ENCODE results near the gene VPS54. TPM values are rescaled to one million over a fixed set of nuclear protein-coding genes. Genes with fewer than 3 reads are reported as not detected.

The VPS54 gene
- total RNA-seq, 1 donor from 2014 or later = 18.7 TPM

- Mint-ChIP-seq H3K4me3 (ENCODE audit: unreplicated experiment) (no peak overlapping the region), H3K36me3 (ENCODE audit: unreplicated experiment) (no peaks in the 10 kb centered on the region), H3K9me3 (ENCODE audit: unreplicated experiment) (no peaks in the 10 kb centered on the region), H3K27ac (ENCODE audit: unreplicated experiment) (no peak overlapping the region), H3K4me1 (ENCODE audit: low read depth, unreplicated experiment) (peaks cover 6% of the 10 kb centered on the region), H3K27me3 (ENCODE audit: unreplicated experiment) (no peaks in the 10 kb centered on the region)
- TF ChIP-seq, protein P1, sequence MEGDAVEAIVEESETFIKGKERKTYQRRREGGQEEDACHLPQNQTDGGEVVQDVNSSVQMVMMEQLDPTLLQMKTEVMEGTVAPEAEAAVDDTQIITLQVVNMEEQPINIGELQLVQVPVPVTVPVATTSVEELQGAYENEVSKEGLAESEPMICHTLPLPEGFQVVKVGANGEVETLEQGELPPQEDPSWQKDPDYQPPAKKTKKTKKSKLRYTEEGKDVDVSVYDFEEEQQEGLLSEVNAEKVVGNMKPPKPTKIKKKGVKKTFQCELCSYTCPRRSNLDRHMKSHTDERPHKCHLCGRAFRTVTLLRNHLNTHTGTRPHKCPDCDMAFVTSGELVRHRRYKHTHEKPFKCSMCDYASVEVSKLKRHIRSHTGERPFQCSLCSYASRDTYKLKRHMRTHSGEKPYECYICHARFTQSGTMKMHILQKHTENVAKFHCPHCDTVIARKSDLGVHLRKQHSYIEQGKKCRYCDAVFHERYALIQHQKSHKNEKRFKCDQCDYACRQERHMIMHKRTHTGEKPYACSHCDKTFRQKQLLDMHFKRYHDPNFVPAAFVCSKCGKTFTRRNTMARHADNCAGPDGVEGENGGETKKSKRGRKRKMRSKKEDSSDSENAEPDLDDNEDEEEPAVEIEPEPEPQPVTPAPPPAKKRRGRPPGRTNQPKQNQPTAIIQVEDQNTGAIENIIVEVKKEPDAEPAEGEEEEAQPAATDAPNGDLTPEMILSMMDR (IDR thresholded peaks at IDR 0.05; ENCODE audit: partially characterized antibody, unreplicated experiment) = no peak
- no peak for DNase-seq
Measured at GRCh38 chr2:63856303-63856603, 163.0 kb downstream of the VPS54 start.

DNA sequence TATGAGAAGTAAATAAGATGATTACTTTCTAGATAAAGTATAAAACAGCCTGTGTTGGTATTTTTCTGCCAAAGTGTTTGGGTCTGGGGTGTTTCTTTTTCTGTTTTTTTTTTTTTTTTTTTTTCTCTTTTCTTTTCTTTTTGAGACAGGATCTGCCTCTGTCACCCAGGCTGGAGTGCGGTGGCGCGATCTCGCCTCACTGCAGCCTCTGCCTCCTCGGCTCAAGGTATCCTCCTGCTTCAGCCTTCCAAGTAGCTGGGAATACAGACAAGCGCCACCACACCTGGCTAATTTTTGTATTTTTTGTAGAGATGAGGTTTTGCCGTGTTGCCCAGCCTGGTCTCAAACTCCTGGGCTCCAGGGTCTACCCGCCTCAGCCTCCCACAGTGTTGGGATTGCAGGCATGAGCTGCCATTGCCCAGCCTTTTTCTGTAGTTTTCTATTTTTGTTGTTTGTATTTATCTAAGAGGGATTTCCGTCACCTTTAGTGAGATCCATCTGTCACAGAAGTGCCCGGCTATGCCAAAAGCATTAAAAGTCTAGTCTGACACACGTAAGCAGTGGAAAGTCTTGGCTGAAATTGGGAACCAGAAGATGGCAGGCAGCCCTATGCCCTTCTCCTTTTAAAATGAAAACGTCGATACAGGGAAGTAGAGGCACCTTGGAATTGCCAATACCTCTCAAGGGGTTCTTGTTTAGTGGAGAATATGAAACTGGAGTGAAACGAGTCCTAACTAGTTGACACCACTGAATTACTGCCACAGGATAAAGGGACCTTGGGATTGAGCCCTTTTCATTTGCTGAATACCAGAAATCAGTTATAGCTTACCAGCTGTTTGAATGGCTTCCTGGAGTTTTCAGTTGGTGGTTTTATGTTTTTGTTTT is 163.6 kb downstream of the VPS54 start:
- Mint-ChIP-seq H3K4me1 (ENCODE audit: low read depth, unreplicated experiment) (peaks cover 6% of the 10 kb centered on the region), H3K27me3 (ENCODE audit: unreplicated experiment) (no peaks in the 10 kb centered on the region), H3K36me3 (ENCODE audit: unreplicated experiment) (no peaks in the 10 kb centered on the region), H3K9me3 (ENCODE audit: unreplicated experiment) (no peaks in the 10 kb centered on the region), H3K27ac (ENCODE audit: unreplicated experiment) (no peak overlapping the region), H3K4me3 (ENCODE audit: unreplicated experiment) (no peak overlapping the region)
- TF ChIP-seq, protein P1 (IDR thresholded peaks at IDR 0.05; ENCODE audit: partially characterized antibody, unreplicated experiment) = no peak
- no peak for DNase-seq

GRCh38 chr2:63853527-63854310 is 165.5 kb downstream of the VPS54 start:
- H3K4me1 Mint-ChIP-seq (ENCODE audit: low read depth, unreplicated experiment) = peaks cover 16% of the 10 kb centered on the region

GRCh38 chr2:63851691-63852311 is 167.4 kb downstream of the VPS54 start:
- Mint-ChIP-seq H3K4me3 (ENCODE audit: unreplicated experiment) (no peak overlapping the region), H3K27ac (ENCODE audit: unreplicated experiment) (no peak overlapping the region), H3K4me1 (ENCODE audit: low read depth, unreplicated experiment) (peaks cover 22% of the 10 kb centered on the region), H3K27me3 (ENCODE audit: unreplicated experiment) (no peaks in the 10 kb centered on the region), H3K36me3 (ENCODE audit: unreplicated experiment) (no peaks in the 10 kb centered on the region), H3K9me3 (ENCODE audit: unreplicated experiment) (no peaks in the 10 kb centered on the region)
- TF ChIP-seq, protein P1 (IDR thresholded peaks at IDR 0.05; ENCODE audit: partially characterized antibody, unreplicated experiment) = no peak
- no peak for DNase-seq

More at GRCh38 chr2:63853527-63854310, 165.5 kb downstream of the VPS54 start:
- Mint-ChIP-seq H3K9me3 (ENCODE audit: unreplicated experiment) (no peaks in the 10 kb centered on the region), H3K4me3 (ENCODE audit: unreplicated experiment) (no peak overlapping the region), H3K27ac (ENCODE audit: unreplicated experiment) (no peak overlapping the region), H3K36me3 (ENCODE audit: unreplicated experiment) (no peaks in the 10 kb centered on the region), H3K27me3 (ENCODE audit: unreplicated experiment) (no peaks in the 10 kb centered on the region)
- DNase-seq = no peak
- TF ChIP-seq, protein P1 (IDR thresholded peaks at IDR 0.05; ENCODE audit: partially characterized antibody, unreplicated experiment) = no peak
